Activated B cell treated with CpG ODN at 0.5 μM for 24 hours (primary cell): ENCODE results near the gene RASA1. TPM values are rescaled to one million over a fixed set of nuclear protein-coding genes. Genes with fewer than 3 reads are reported as not detected.
A peak's percentile ranks its signal among the peaks of the same experiment; 100 is the strongest.

Experiments used
- ATAC-seq: fragments of 200-7000 bp; cut with Tn5 transposase; one replicate; pipeline ENCODE4 v1.10.0; 2021; ENCODE audit warnings: low read depth, mild to moderate bottlenecking, moderate library complexity
- CTCF ChIA-PET: fragments of 350-600 bp; sonication (Branson Sonifier 250); formaldehyde crosslinking; loops from one replicate; lab custom pipeline; 2021; ENCODE audit warnings: antibody characterized with exemption; lab: Charles Lee
- POLR2A ChIA-PET: fragments of 350-600 bp; sonication (Branson Sonifier 250); formaldehyde crosslinking; loops from one replicate; lab custom pipeline; 2021; ENCODE audit warnings: antibody characterized with exemption; lab: Charles Lee
- DNase-seq: peaks from one replicate; pipeline ENCODE4 v3.0.0; 2022
- H3K27ac Mint-ChIP-seq: one replicate; pipeline ENCODE4 v1.8.0; 2020; ENCODE audit warnings: mixed read lengths
- H3K27me3 Mint-ChIP-seq: one replicate; pipeline ENCODE4 v1.8.0; 2021; ENCODE audit warnings: mixed read lengths
- H3K36me3 Mint-ChIP-seq: one replicate; pipeline ENCODE4 v1.8.0; 2021; ENCODE audit warnings: low read depth, mixed read lengths
- H3K4me1 Mint-ChIP-seq: one replicate; pipeline ENCODE4 v1.8.0; 2021; ENCODE audit warnings: mixed read lengths
- H3K4me3 Mint-ChIP-seq: one replicate; pipeline ENCODE4 v1.8.0; 2020; ENCODE audit warnings: mild to moderate bottlenecking, mixed read lengths
- H3K9me3 Mint-ChIP-seq: one replicate; pipeline ENCODE4 v1.8.0; 2020; ENCODE audit warnings: mixed read lengths
- CTCF ChIP-seq: fragments of 200-600 bp; IDR thresholded peaks from one replicate; pipeline ENCODE4 v1.8.0; 2022; ENCODE audit warnings: antibody characterized with exemption, mild to moderate bottlenecking
- intact Hi-C: fragments of 100-400 bp; cut with micrococcal nuclease; formaldehyde crosslinking; loops from one replicate; pipeline ENCODE4 v1.15.1; 2024
- total RNA-seq: library from RNA; stranded (reverse); gene quantifications from 2 replicates; pipeline ENCODE4 v1.2.3, GENCODE V29; 2022

RASA1 gene
- total RNA-seq, 1 donor from 2014 or later: 28.8 TPM

- H3K4me3 Mint-ChIP-seq: no peak overlapping the region
- H3K9me3 Mint-ChIP-seq: no peaks in the 10 kb centered on the region
- no peak for DNase-seq
- H3K4me1 Mint-ChIP-seq: peaks cover 4% of the 10 kb centered on the region
- H3K27me3 Mint-ChIP-seq: no peaks in the 10 kb centered on the region
- H3K27ac Mint-ChIP-seq: no peak overlapping the region
- CTCF ChIA-PET: no interaction called here
- POLR2A ChIA-PET: no interaction called here
- H3K36me3 Mint-ChIP-seq: no peaks in the 10 kb centered on the region
- no peak for ATAC-seq
- intact Hi-C loops: no loop called here
- no peak for TF ChIP-seq CTCF
Measured at GRCh38 chr5:87254035-87254434, 13.6 kb upstream of the RASA1 start.

- Mint-ChIP-seq H3K4me3 (no peak overlapping the region), H3K9me3 (no peaks in the 10 kb centered on the region), H3K4me1 (peaks cover 4% of the 10 kb centered on the region), H3K36me3 (no peaks in the 10 kb centered on the region), H3K27ac (no peak overlapping the region), H3K27me3 (no peaks in the 10 kb centered on the region)
- no peak for TF ChIP-seq CTCF
- DNase-seq: no peak
- CTCF ChIA-PET: no interaction called here
- POLR2A ChIA-PET: no interaction called here
- ATAC-seq: no peak
- intact Hi-C loops: no loop called here
Measured at GRCh38 chr5:87258507-87258906, 9.2 kb upstream of the RASA1 start.

- Mint-ChIP-seq H3K4me1 (peaks cover 4% of the 10 kb centered on the region), H3K36me3 (no peaks in the 10 kb centered on the region), H3K27me3 (no peaks in the 10 kb centered on the region), H3K27ac (no peak overlapping the region), H3K9me3 (no peaks in the 10 kb centered on the region), H3K4me3 (no peak overlapping the region)
- POLR2A ChIA-PET: no interaction called here
- intact Hi-C loops: no loop called here
- no peak for TF ChIP-seq CTCF
- ATAC-seq: no peak
- CTCF ChIA-PET: no interaction called here
- DNase-seq: no peak
Measured at GRCh38 chr5:87260604-87261192, 7.0 kb upstream of the RASA1 start.

GRCh38 chr5:87263498-87263897 lies 4.2 kb upstream of the RASA1 start:
- ChIA-PET CTCF (no interaction called here), POLR2A (no interaction called here)
- H3K36me3 Mint-ChIP-seq: peaks cover 11% of the 10 kb centered on the region
- intact Hi-C loops: no loop called here
- H3K27ac Mint-ChIP-seq: peak overlapping the region; percentile 50
- H3K4me3 Mint-ChIP-seq: no peak overlapping the region
- H3K4me1 Mint-ChIP-seq: peaks cover 10% of the 10 kb centered on the region
- TF ChIP-seq CTCF: no peak
- H3K27me3 Mint-ChIP-seq: no peaks in the 10 kb centered on the region
- no peak for ATAC-seq
- H3K9me3 Mint-ChIP-seq: no peaks in the 10 kb centered on the region
- DNase-seq: no peak

- H3K36me3 Mint-ChIP-seq: peaks cover 22% of the 10 kb centered on the region
- intact Hi-C loops: loop anchor here (1.0 kb wide), 3 partner anchors 41 to 146 kb away; no protein-coding TSS in a partner anchor
- ATAC-seq: no peak
- H3K4me3 Mint-ChIP-seq: peak overlapping the region; percentile 99
- no peaks in the 10 kb centered on the region for H3K9me3 Mint-ChIP-seq
- H3K27me3 Mint-ChIP-seq: no peaks in the 10 kb centered on the region
- CTCF ChIA-PET: interaction anchor here (1.0 to 1.3 kb wide), 2 partner anchors 145 to 191 kb away, joined by 3 read pairs; no protein-coding TSS in a partner anchor
- peak overlapping the region; percentile 96 for H3K27ac Mint-ChIP-seq
- no peak for TF ChIP-seq CTCF
- H3K4me1 Mint-ChIP-seq: peaks cover 26% of the 10 kb centered on the region
- no peak for DNase-seq
- POLR2A ChIA-PET: interaction anchor here (0.5 to 3.3 kb wide), 9 partner anchors 17 to 378 kb away, joined by 3 to 19 read pairs (median 4); no protein-coding TSS in a partner anchor
Measured at GRCh38 chr5:87266914-87267573, 639 bp upstream of the RASA1 start.
